Activated T-cell treated with anti-CD3 and anti-CD28 coated beads for 4 hours (primary cell): Measurements from ENCODE around the gene ZBED4.
"Not testable (repeated sequence)": the region's sequence is repeated elsewhere in the genome, so short reads cannot be mapped to it uniquely, and the experiment has no call there.

Source experiments
- DNase-seq: peaks from one replicate; pipeline ENCODE4 v3.0.0-alpha.2; 2020

Gene ZBED4, protein sequence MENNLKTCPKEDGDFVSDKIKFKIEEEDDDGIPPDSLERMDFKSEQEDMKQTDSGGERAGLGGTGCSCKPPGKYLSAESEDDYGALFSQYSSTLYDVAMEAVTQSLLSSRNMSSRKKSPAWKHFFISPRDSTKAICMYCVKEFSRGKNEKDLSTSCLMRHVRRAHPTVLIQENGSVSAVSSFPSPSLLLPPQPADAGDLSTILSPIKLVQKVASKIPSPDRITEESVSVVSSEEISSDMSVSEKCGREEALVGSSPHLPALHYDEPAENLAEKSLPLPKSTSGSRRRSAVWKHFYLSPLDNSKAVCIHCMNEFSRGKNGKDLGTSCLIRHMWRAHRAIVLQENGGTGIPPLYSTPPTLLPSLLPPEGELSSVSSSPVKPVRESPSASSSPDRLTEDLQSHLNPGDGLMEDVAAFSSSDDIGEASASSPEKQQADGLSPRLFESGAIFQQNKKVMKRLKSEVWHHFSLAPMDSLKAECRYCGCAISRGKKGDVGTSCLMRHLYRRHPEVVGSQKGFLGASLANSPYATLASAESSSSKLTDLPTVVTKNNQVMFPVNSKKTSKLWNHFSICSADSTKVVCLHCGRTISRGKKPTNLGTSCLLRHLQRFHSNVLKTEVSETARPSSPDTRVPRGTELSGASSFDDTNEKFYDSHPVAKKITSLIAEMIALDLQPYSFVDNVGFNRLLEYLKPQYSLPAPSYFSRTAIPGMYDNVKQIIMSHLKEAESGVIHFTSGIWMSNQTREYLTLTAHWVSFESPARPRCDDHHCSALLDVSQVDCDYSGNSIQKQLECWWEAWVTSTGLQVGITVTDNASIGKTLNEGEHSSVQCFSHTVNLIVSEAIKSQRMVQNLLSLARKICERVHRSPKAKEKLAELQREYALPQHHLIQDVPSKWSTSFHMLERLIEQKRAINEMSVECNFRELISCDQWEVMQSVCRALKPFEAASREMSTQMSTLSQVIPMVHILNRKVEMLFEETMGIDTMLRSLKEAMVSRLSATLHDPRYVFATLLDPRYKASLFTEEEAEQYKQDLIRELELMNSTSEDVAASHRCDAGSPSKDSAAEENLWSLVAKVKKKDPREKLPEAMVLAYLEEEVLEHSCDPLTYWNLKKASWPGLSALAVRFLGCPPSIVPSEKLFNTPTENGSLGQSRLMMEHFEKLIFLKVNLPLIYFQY

DNA sequence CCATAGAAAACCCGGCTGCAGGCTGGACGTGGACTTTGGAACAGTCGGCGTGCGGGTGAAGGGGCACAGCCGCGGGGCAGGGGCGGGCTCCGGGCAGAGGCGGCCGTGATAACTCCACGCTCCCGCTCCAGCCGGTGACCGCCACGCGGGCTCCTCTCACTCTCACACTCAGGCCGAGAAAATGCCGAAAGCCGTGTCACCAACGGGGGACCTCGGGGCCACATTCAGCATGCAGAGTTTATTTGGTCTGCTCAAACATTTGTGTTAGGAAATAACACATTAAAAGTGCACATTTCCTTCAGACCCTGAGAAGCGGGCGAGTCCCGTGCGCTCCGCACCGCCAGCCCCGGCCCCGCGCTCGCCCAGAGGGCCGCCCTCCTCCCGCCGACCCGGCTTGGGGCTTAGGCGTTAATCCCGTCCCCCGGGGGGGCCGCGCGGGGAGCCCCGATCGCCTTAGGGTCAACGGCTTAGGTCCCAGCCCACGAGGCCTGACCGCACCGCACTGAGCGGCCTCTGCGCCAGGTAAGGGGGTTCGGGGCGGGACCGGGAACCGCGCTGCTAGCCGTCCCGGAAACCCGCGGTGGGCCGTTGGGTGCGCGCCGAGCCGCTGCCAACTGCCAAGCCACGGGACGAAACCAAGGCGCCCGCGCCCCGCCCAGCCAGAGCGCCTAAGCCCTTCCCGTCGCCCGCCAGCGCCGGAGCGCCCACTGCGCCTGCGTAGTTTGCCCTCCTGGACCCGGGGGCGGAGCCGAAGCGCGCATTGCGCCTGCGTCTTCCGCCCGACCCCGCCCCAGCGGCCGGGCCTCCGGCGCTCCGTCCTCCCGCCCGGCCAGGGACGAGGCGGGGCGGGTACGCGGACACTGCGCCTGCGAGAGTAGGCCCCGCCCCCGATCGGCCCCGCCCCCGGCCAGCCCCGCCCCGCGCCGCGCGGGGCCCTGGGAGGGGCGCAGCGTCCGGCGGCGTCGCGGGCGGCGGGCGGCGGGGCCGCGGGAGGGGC is at the start of gene ZBED4:
Gene ZBED4, plus strand, starts transcription at position 947 of the 997 bp plus-strand sequence. CDS start 29,819 bp downstream, outside the sequence.
- peak; percentile 96 for DNase-seq

GRCh38 chr22:49807129-49807528 is 46.5 kb upstream of the ZBED4 start:
- no peak for DNase-seq

DNA sequence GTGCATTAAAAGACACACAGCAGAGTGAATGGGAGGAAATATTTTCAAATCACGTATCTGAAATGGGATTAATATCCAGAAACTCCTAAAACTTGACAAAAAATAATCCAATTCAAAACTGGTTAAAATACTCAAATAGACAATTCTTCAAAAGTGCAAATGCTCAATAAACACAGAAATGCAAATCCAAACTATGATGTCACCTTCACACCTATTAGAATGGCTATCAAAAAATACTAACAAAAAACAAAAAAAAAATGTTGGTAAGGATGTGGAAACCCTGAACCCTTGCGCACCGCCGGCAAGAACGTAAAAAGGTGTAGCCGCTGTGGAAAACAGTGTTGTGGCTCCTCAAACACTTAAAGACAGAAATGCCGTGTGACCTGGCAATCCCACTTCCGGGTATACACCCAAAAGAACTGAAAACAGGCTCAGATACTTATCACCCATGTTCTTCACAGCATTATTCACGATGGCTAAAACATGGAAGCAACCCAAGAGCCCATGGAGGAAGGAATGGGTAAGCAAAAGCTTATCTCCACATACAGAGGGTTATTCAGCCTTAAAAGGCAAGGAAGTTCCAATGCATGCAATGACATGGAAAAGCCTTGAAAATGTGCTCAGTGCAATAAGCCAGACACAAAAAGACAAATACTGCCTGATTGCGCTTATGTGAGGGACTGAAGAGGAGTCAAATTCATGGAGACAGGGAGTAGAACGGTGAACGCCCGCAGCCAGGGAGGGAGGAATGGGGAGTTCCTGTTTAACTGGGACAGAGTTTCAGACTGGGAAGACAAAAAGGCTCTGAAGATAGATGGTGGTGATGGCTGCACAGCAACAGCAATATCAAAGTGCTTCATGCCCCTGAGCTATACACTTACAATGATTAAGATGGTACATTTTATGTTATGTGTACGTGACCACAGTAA is 45.6 kb upstream of the ZBED4 start:
- DNase-seq = no peak

DNA sequence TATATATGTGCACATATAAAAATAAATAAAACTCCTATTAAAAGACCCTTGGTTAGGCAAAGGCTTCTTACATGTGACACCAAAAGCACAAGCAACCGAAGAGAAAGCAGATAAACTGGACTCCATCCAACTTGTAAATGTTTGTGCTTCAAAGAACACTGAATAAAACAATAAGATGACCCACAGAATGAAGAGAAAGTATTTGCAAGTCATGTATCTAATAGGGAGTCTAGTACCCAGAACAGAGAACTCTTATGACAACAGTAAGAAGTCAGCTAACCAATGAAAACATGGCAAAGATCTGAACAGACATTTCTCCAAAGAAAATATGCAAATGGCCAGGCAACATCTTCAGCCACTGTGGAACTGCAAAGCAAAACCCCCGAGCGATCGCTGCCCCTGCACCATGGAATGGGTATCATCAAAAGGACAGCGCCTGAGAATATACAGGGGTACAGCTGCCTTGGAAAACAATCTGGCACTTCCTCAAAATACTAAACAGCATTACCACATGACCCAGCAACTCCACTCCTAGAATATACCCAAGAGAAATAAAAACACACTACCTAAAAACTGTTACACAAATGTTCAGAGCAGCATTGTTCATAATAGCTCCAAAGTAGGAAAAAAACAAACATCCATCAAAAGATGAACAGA is 43.2 kb upstream of the ZBED4 start:
- no peak for DNase-seq

DNA sequence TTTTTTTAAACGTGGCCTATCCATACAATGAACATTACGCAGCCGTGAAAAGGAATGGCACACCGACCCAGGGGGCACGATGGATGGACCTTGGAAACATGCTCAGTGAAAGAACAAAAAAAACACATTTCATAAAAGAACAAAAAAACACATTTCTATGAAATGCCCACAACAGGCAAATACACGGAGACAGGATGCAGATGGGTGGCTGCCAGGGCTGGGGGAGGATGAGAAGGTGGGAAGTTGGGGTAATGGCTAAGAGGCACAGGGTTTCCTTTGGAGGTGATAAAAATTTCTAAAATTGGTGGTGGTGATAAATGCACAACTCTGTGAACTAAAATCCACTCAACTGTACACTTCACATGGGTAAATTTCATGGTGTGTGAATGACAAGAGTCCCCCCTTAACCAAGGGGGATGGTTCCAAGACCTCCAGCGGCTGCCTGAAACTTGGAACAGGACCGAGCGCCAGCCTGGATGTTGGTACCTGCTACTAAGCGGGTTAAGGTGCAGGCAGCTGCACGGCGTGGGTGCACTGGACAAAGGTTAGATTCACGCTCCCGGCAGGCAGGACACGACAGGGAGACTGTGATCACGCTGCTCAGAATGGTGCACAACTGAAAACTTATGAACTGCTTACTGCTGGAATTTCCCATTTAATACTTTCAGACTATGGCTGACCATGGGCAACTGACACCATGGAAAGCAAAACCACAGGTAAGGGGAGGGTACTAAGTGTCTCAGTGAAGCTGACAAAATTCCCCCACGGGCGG is 42.4 kb upstream of the ZBED4 start:
- no peak for DNase-seq

- DNase-seq = no peak
These were observed 40.8 kb upstream of the ZBED4 start for GRCh38 chr22:49812838-49813237.

DNA sequence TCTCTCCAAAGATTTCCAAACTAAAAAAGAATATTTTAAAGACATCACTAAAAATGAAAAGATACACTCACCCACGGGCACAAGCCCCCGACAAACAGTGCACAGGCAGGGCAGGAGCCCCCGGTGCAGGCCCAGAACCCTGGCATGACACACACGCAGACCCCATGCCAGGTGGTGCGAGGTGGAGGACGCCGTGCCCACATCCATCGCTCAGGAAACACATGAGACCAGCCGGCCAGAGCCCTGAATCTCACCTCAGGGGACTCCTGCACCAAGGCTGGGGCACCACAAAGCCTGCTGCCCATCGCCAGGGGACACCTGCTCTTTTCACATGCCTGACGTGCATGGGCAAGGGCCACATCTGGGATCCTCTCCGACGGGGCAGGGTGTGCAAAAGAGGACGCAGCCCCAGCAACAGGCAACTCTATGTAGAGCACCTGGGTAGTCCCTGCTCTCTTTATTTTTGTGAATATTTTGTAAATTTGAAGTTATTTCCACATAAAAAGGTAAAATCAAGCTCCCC is 39.4 kb upstream of the ZBED4 start:
- DNase-seq = no peak

- no peak for DNase-seq
These were observed 38.8 kb upstream of the ZBED4 start for GRCh38 chr22:49814856-49815255.

GRCh38 chr22:49815641-49816091 is 38.0 kb upstream of the ZBED4 start:
- no peak for DNase-seq

DNA sequence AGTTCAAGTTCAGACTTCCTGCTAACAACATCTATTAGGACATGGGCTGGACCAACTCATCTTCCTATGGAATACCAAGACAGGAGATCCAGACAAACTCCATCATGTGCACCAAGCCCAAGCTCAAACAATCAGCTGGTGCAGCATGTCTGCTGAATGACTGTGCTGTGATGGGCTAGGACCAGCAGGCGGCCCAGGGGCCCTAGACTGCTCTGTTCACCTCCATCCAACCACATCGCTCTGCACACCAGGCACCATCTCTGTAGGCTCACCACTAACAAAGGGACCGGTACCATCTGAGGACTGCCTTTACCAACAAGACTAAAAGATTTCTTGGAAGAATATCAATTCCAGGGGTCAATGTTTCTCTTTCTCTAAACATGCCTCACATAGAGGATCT is 36.3 kb upstream of the ZBED4 start:
- DNase-seq = no peak

DNA sequence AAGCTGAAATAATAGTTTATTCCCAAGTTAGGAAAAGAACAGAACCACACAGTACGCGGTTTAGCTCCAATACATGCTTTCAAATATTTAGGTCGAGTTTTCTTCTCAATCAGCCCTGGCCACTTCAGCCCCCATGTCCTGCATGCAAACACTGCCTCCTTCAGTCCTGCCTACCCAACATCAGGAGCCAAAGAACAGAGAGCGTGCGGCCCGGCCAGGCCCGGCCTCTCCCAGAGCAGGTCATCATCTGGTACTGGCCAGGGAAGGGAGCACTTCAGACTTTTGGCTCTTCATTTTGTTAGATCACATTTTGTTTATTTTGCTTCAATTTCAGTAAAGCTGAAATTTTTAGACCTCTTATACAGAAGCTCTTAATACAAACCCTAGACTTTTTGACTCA is 32.7 kb upstream of the ZBED4 start:
- DNase-seq = no peak

DNA sequence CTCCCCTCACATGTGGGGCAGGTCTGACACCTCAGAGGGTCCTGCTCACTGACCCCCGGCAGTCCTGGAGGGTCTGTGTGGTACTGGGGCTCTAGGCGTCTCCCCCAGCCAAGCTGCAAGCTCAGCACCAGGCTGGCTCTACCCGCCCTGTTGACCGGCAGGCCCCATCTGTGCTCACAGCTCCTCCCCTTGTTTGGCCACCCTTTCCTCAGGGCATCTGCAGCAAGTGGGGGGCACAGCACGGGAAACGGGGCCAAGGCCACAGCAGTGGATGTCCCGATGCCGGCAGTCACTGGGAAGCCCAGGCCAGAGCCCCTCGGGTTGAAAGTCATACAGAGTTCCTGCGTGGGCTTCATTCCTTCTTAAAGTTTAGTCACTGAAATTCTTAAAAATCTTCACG is 31.9 kb upstream of the ZBED4 start:
- DNase-seq = not testable (repeated sequence)

DNA sequence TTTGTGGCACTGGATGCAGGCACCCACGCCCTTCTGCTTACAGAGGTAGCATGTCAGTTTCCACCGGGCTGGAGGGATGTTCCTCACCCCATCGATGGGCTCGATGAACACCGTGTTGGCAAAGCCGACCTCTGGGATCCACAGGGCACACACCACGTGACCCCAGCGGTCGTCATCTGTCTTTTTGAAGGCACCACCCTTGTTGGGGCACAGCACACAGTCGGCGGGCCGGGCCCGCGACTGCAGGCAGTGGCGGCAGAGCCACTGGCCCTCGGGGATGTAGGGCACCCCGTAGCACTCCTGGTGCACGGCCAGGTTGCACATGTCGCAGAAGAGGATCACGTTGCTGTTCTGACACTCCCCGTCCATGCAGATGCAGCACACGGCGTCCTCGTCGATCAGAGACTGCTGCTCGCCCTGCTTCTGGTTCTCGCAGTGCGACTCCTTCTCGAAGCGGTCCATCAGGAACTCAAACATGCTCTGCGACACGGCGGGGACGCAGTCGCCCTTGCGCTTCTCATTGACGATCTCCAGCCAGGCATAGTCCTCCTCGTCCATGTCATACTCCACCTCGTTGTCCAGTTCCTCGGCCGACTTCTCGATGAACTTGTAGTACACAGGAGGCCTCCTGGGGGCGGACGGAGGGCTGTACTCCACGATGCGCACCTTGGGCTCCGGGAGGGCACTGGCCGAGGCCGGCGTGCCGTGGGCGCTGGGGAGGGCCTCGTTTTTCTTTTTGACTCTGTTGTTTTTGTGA is 30.2 kb upstream of the ZBED4 start:
- no peak for DNase-seq

DNA sequence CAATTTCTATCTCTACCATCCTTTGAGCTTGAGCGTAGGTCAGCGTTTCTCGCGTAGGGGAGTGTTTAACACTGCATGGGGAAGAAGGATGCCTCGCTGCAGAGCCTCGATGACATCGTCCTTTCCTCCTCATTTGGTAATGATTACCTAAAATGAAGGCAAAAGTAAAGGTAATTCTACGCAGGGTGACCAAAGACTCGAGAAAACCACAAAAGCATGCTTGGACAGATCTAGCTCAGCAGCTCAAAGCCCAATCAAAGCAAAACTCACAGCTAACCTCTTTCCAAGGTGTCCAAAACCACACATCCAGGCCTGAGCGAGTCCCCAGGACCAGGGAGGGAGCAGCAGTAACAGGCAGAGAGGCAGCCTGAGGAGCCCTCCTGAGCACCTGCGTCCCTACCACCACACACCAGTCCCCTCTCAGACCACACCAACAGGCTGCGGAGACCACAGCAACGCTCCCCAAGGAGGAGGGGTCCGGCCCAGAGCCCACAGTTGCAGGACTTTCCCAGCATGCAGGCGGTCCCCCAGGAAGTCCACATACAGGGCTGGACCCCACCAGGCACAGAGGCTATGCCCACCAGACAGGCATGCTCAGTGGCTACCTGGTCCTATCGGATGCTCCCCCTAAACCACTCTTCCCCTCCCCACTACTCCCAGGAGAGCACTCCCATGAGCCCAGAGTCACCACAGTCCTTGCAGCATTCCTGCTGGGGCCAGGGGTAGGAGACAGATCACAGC is 29.3 kb upstream of the ZBED4 start:
- no peak for DNase-seq

GRCh38 chr22:49824936-49825335 is 28.7 kb upstream of the ZBED4 start:
- DNase-seq = no peak

DNA sequence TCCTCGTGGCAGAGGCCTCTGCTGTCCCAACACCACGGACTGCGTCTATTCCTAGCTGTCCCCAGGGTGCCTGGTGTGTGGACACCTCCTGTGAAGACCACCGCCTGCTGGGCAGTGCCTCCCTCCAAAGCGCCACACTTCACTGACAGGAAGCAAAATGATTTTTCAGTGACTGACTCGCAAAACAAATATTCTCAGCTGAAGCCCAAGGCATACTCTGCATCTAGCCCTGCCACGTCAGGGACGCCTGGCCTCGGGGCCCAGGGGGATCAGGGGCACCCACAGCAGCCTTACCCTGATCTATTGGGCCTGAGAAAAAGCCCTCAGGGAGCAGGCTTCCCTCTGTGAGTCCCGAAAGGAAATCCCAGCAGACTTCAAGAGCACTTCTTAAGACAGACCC is 28.2 kb upstream of the ZBED4 start:
- DNase-seq = no peak

DNA sequence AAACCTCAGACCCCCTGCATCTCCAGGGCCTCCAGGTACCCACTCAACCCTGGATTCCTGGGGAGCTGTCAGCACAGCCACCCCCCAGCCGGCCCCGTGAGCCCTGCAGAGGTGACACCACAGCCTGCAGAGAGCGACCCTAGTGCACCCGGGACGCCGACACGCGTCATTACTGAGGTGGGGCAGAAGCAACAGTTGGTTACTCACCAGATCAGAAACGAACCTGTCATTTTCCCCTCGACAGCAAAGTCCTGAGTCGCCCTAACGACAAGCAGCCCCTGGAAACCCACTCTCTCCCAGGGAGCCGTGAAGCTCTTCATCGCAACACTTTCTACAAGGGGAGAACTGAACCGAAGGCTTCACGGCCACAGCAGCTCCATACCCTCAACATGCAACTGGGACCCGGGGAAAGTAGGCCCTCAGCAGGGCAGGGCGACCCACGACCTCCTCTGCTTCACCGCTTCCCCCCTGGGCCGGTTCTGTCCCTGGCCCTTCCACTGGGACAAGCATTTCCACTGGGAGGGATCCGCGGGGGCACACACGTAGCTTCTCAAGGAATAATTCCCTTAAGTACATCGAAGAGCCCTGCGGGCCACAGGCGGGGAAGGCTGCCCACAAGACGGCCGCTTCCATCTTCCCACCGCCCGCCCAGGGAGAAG is 27.6 kb upstream of the ZBED4 start:
- peak; percentile 58 for DNase-seq
